MCF 10A (cell line): ENCODE data around the gene PDZRN3. TPM values are rescaled to one million over a fixed set of nuclear protein-coding genes. Genes with fewer than 3 reads are reported as not detected.

Experiments
- BruUV-seq: library from RNA; stranded (reverse); fragments of 400-500 nt; replicated peaks from 2 replicates; lab custom pipeline; 2021; lab: Mats Ljungman, UMichigan
- CTCF ChIA-PET: fragments of 300-600 bp; sonication (Branson Sonifier 250); formaldehyde crosslinking; extraction: SDS; loops from one replicate; lab custom pipeline; 2021; ENCODE audit warnings: antibody characterized with exemption, inconsistent platforms; lab: Yijun Ruan, JAX
- POLR2A ChIA-PET: fragments of 300-600, 350-650 bp; sonication (Branson Sonifier 250); formaldehyde crosslinking; extraction: SDS; loops from one replicate; lab custom pipeline; 2020; ENCODE audit warnings: antibody characterized with exemption, inconsistent platforms; lab: Yijun Ruan, JAX
- DNase-seq: peaks from one replicate; pipeline ENCODE4 v3.0.0-alpha.2; 2018; ENCODE audit not compliant: unreplicated experiment
- H3K27ac Mint-ChIP-seq: one replicate; pipeline ENCODE4 v1.8.0; 2022; ENCODE audit warnings: mild to moderate bottlenecking, low read depth, mixed read lengths; ENCODE audit not compliant: unreplicated experiment
- H3K27me3 Mint-ChIP-seq: one replicate; pipeline ENCODE4 v1.8.0; 2022; ENCODE audit warnings: mixed read lengths; ENCODE audit not compliant: insufficient read depth, unreplicated experiment
- H3K36me3 Mint-ChIP-seq: one replicate; pipeline ENCODE4 v1.8.0; 2022; ENCODE audit warnings: mild to moderate bottlenecking, moderate library complexity, mixed read lengths; ENCODE audit not compliant: insufficient read depth, unreplicated experiment
- H3K4me1 Mint-ChIP-seq: one replicate; pipeline ENCODE4 v1.8.0; 2022; ENCODE audit warnings: mixed read lengths; ENCODE audit not compliant: insufficient read depth, unreplicated experiment
- H3K4me3 Mint-ChIP-seq: one replicate; pipeline ENCODE4 v1.8.0; 2022; ENCODE audit warnings: mild to moderate bottlenecking, moderate library complexity, mixed read lengths; ENCODE audit not compliant: unreplicated experiment
- H3K9me3 Mint-ChIP-seq: one replicate; pipeline ENCODE4 v1.8.0; 2022; ENCODE audit warnings: mixed read lengths; ENCODE audit not compliant: unreplicated experiment
- intact Hi-C: fragments of 100-400 bp; cut with micrococcal nuclease; formaldehyde crosslinking; loops from 2 replicates; pipeline ENCODE4 v1.14.1; 2022
- total RNA-seq: library from RNA; stranded (reverse); gene quantifications from 2 replicates; pipeline ENCODE4 v1.2.3, GENCODE V29; 2022
- TF ChIP-seq, protein P1 (sequence below): fragments of 200-600 bp; IDR thresholded peaks from one replicate; pipeline ENCODE4 v1.8.0; 2022; ENCODE audit warnings: antibody characterized with exemption, mild to moderate bottlenecking; ENCODE audit not compliant: unreplicated experiment

PDZRN3 gene
- total RNA-seq, 1 experiment from 2014 or later: not detected

- DNase-seq: no peak
- no peak overlapping the region for H3K27ac Mint-ChIP-seq
- POLR2A ChIA-PET: no interaction called here
- no peaks in the 10 kb centered on the region for H3K27me3 Mint-ChIP-seq
- no peak overlapping the region for H3K4me3 Mint-ChIP-seq
- CTCF ChIA-PET: no interaction called here
- BruUV-seq: no TSS peak
- no peaks in the 10 kb centered on the region for H3K9me3 Mint-ChIP-seq
- no peaks in the 10 kb centered on the region for H3K36me3 Mint-ChIP-seq
- TF ChIP-seq, protein P1, sequence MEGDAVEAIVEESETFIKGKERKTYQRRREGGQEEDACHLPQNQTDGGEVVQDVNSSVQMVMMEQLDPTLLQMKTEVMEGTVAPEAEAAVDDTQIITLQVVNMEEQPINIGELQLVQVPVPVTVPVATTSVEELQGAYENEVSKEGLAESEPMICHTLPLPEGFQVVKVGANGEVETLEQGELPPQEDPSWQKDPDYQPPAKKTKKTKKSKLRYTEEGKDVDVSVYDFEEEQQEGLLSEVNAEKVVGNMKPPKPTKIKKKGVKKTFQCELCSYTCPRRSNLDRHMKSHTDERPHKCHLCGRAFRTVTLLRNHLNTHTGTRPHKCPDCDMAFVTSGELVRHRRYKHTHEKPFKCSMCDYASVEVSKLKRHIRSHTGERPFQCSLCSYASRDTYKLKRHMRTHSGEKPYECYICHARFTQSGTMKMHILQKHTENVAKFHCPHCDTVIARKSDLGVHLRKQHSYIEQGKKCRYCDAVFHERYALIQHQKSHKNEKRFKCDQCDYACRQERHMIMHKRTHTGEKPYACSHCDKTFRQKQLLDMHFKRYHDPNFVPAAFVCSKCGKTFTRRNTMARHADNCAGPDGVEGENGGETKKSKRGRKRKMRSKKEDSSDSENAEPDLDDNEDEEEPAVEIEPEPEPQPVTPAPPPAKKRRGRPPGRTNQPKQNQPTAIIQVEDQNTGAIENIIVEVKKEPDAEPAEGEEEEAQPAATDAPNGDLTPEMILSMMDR: no peak
- H3K4me1 Mint-ChIP-seq: no peaks in the 10 kb centered on the region
- intact Hi-C loops: no loop called here
Measured at GRCh38 chr3:73555076-73555475, 69.7 kb downstream of the PDZRN3 start.

GRCh38 chr3:73552700-73553099, 72.0 kb downstream of the PDZRN3 start:
- H3K27ac Mint-ChIP-seq: no peak overlapping the region
- ChIA-PET CTCF (interaction anchor here (1.0 kb wide), 1 partner anchor 45 kb away, joined by 3 read pairs; no protein-coding TSS in a partner anchor), POLR2A (interaction anchor here (0.7 kb wide), 1 partner anchor 280 kb away, joined by 4 read pairs; no protein-coding TSS in a partner anchor)
- intact Hi-C loops: no loop called here
- TF ChIP-seq, protein P1: no peak
- no peaks in the 10 kb centered on the region for H3K9me3 Mint-ChIP-seq
- no peaks in the 10 kb centered on the region for H3K36me3 Mint-ChIP-seq
- no peaks in the 10 kb centered on the region for H3K27me3 Mint-ChIP-seq
- no TSS peak for BruUV-seq
- peak; percentile 14 for DNase-seq
- no peak overlapping the region for H3K4me3 Mint-ChIP-seq
- no peaks in the 10 kb centered on the region for H3K4me1 Mint-ChIP-seq

DNA sequence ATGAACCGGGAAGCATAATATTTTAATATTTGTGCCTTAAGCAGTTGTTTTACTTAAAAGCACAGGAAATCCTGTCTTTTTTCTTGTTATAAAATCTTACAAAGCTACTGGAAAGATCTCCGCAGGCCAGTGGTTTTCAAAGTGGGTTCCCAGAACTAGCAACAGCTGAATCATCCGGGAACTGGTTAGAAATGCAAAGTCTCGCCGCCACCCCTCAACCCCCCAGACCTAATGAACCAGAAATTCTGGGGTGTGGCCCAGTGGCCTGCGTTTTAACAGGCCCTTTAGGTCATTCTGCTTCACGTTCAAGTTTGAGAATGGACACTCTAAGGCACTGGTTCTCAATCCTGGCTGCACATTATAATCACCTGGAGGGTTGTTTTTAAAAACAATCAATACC, 74.7 kb downstream of the PDZRN3 start:
- H3K36me3 Mint-ChIP-seq: peaks cover 5% of the 10 kb centered on the region
- TF ChIP-seq, protein P1: no peak
- no peaks in the 10 kb centered on the region for H3K9me3 Mint-ChIP-seq
- H3K27ac Mint-ChIP-seq: no peak overlapping the region
- no TSS peak for BruUV-seq
- CTCF ChIA-PET: interaction anchor here (0.7 to 1.0 kb wide), 2 partner anchors 8 to 42 kb away, joined by 3 to 4 read pairs; no protein-coding TSS in a partner anchor
- POLR2A ChIA-PET: no interaction called here
- no peaks in the 10 kb centered on the region for H3K27me3 Mint-ChIP-seq
- no peak for DNase-seq
- intact Hi-C loops: no loop called here
- H3K4me1 Mint-ChIP-seq: peaks cover 12% of the 10 kb centered on the region
- no peak overlapping the region for H3K4me3 Mint-ChIP-seq

GRCh38 chr3:73549051-73549600, 75.6 kb downstream of the PDZRN3 start:
- TF ChIP-seq, protein P1: no peak
- POLR2A ChIA-PET: no interaction called here
- Mint-ChIP-seq H3K27me3 (no peaks in the 10 kb centered on the region), H3K27ac (no peak overlapping the region), H3K9me3 (no peaks in the 10 kb centered on the region), H3K4me1 (peaks cover 12% of the 10 kb centered on the region), H3K36me3 (peaks cover 5% of the 10 kb centered on the region), H3K4me3 (no peak overlapping the region)
- intact Hi-C loops: no loop called here
- no TSS peak for BruUV-seq
- CTCF ChIA-PET: interaction anchor here (0.7 to 1.6 kb wide), 3 partner anchors 41 to 326 kb away, joined by 3 to 5 read pairs (median 3); no protein-coding TSS in a partner anchor
- no peak for DNase-seq
